DOHH2 (cell line): ENCODE results near the gene TNS1.

Experiments used
- H3F3A ChIP-seq: fragments of 200-600 bp; sonication (generic), shearing (Covaris generic); 2 replicates; pipeline ENCODE4 v1.6.0; 2016; ENCODE audit warnings: antibody characterized with exemption, mild to moderate bottlenecking; ENCODE audit not compliant: control insufficient read depth, insufficient read depth
- H3K27ac ChIP-seq: fragments of 200-600 bp; sonication (generic); 2 replicates; pipeline ENCODE4 v1.5.1; 2014; ENCODE audit warnings: low read depth, mild to moderate bottlenecking, low read length, moderate library complexity
- H3K27me3 ChIP-seq: fragments of 200-600 bp; sonication (generic); 2 replicates; pipeline ENCODE4 v1.6.1; 2014; ENCODE audit warnings: mild to moderate bottlenecking, low read length, mixed read lengths; ENCODE audit not compliant: control insufficient read depth
- H3K36me3 ChIP-seq: fragments of 200-600 bp; sonication (generic); 2 replicates; pipeline ENCODE4 v1.6.1; 2014; ENCODE audit warnings: mild to moderate bottlenecking, low read length, moderate library complexity, mixed read lengths; ENCODE audit not compliant: control insufficient read depth
- H3K4me1 ChIP-seq: fragments of 200-600 bp; sonication (generic); 2 replicates; pipeline ENCODE4 v1.6.1; 2014; ENCODE audit warnings: mild to moderate bottlenecking, low read length, mixed read lengths; ENCODE audit not compliant: control insufficient read depth
- H3K4me2 ChIP-seq: fragments of 200-600 bp; sonication (generic); 2 replicates; pipeline ENCODE4 v1.6.0; 2014; ENCODE audit warnings: mild to moderate bottlenecking, low read length, moderate library complexity
- H3K4me3 ChIP-seq: fragments of 200-600 bp; sonication (generic); 2 replicates; pipeline ENCODE4 v1.5.1; 2014; ENCODE audit warnings: mild to moderate bottlenecking, low read length, mixed read lengths
- H3K79me2 ChIP-seq: fragments of 200-600 bp; sonication (generic); 2 replicates; pipeline ENCODE4 v1.6.1; 2014; ENCODE audit warnings: mild to moderate bottlenecking, low read length, mixed read lengths; ENCODE audit not compliant: control insufficient read depth
- H3K9me2 ChIP-seq: fragments of 200-600 bp; sonication (generic); replicated peaks from 2 replicates; pipeline ENCODE4 v1.6.1; 2014; ENCODE audit warnings: mild to moderate bottlenecking, low read length, mixed read lengths; ENCODE audit not compliant: control insufficient read depth
- H3K9me3 ChIP-seq: fragments of 200-600 bp; sonication (generic); 2 replicates; pipeline ENCODE4 v1.6.1; 2014; ENCODE audit warnings: antibody characterized with exemption, low read length, mixed read lengths; ENCODE audit not compliant: control insufficient read depth, insufficient read depth
- H4K20me1 ChIP-seq: fragments of 200-600 bp; sonication (generic); 2 replicates; pipeline ENCODE4 v1.6.0; 2014; ENCODE audit warnings: low read depth, mild to moderate bottlenecking, antibody characterized with exemption, low read length, moderate library complexity; ENCODE audit not compliant: control insufficient read depth, insufficient read depth
- EZH2phosphoT487 ChIP-seq: fragments of 200-600 bp; sonication (generic); IDR thresholded peaks from 2 replicates; pipeline ENCODE4 v1.6.1; 2017; ENCODE audit warnings: borderline replicate concordance, mild to moderate bottlenecking, antibody characterized with exemption, low read length, moderate library complexity, mixed read lengths
- TF ChIP-seq, protein P1 (sequence below): fragments of 200-600 bp; sonication (generic); IDR thresholded peaks from one replicate; pipeline ENCODE4 v1.5.1; 2014; ENCODE audit warnings: antibody characterized with exemption, mild to moderate bottlenecking, low read depth, low read length; ENCODE audit not compliant: poor library complexity, severe bottlenecking

The TNS1 gene

GRCh38 chr2:217839750-217840107 is 163.1 kb downstream of the TNS1 start:
- Histone ChIP-seq H3K27ac (no peak overlapping the region), H3K27me3 (peaks cover 9% of the 10 kb centered on the region), H3K4me2 (no peak overlapping the region), H3F3A (no peaks in the 10 kb centered on the region), H3K4me3 (no peak overlapping the region), H3K9me3 (0 out of 2 replicates have a peak, but pooled peaks cover 2% of the 10 kb centered on the region), H4K20me1 (no peaks in the 10 kb centered on the region), H3K9me2 (no peaks in the 10 kb centered on the region), H3K4me1 (no peaks in the 10 kb centered on the region), H3K79me2 (no peaks in the 10 kb centered on the region), H3K36me3 (no peaks in the 10 kb centered on the region)
- TF ChIP-seq, protein P1, sequence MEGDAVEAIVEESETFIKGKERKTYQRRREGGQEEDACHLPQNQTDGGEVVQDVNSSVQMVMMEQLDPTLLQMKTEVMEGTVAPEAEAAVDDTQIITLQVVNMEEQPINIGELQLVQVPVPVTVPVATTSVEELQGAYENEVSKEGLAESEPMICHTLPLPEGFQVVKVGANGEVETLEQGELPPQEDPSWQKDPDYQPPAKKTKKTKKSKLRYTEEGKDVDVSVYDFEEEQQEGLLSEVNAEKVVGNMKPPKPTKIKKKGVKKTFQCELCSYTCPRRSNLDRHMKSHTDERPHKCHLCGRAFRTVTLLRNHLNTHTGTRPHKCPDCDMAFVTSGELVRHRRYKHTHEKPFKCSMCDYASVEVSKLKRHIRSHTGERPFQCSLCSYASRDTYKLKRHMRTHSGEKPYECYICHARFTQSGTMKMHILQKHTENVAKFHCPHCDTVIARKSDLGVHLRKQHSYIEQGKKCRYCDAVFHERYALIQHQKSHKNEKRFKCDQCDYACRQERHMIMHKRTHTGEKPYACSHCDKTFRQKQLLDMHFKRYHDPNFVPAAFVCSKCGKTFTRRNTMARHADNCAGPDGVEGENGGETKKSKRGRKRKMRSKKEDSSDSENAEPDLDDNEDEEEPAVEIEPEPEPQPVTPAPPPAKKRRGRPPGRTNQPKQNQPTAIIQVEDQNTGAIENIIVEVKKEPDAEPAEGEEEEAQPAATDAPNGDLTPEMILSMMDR: no peak
- TF ChIP-seq EZH2phosphoT487: no peak

DNA sequence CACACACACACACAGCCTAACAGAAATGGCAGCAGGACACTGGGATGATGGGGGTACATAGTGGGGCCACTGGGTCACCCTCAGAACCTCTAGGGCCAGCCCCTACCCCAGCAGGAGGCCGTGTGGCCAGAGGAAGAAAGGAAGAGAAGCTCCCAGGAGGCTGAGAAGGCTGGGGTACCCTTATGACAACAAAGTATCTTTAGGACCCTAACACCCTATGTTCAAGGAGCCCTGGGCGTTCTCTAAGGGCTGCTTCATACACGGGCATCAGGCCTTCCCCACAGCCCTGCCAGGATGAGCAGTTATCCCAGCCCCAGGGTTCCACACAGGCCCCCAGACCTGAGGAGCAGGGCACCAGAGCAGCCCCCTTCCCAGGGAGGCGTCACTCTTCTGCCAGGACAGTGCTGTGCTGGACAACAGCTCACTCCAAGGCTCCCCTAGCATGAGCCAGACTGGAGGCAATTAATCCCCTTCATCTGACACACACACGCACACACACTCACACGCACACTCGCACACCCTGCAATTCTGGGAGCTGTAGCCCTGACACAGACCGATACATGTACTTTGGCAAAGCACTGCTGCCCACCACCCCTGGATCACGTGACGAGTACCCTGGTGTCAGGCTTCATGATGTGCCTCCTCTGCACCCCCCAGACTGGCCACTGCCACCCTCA is 163.6 kb downstream of the TNS1 start:
- Histone ChIP-seq H4K20me1 (no peaks in the 10 kb centered on the region), H3K4me3 (no peak overlapping the region), H3K4me1 (no peaks in the 10 kb centered on the region), H3K79me2 (no peaks in the 10 kb centered on the region), H3K27ac (no peak overlapping the region), H3K4me2 (no peak overlapping the region), H3K27me3 (peaks cover 9% of the 10 kb centered on the region; the same call in 1 of the 2 replicates), H3K36me3 (no peaks in the 10 kb centered on the region), H3F3A (no peaks in the 10 kb centered on the region), H3K9me3 (no peaks in the 10 kb centered on the region), H3K9me2 (no peaks in the 10 kb centered on the region)
- no peak for TF ChIP-seq EZH2phosphoT487
- TF ChIP-seq, protein P1: no peak

DNA sequence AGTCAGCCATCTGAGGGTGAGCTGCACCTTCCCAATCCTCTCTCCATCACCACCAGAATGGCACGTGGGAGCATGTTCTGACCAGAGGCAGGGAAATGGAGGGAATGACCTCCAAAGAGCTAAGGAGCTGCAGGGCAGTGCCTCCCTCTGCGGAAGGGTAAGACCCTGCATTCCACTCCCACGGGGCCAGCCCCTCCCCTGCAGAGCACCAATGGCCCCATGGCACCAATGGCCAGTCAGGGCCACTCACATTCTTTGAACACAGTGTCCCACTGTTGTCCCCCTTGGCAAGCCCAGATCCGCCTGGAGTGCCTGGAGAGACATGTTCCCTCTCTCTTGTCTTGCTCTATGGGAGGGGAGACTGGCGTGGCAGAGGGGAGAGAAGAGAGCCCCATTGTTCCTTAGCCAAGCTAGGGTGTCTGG is 164.4 kb downstream of the TNS1 start:
- no peaks in the 10 kb centered on the region for H3K36me3 ChIP-seq
- H3F3A ChIP-seq: no peaks in the 10 kb centered on the region
- H3K27ac ChIP-seq: no peak overlapping the region
- H3K9me3 ChIP-seq: no peaks in the 10 kb centered on the region
- H3K79me2 ChIP-seq: no peaks in the 10 kb centered on the region
- H4K20me1 ChIP-seq: no peaks in the 10 kb centered on the region
- TF ChIP-seq, protein P1: no peak
- no peak for TF ChIP-seq EZH2phosphoT487
- H3K9me2 ChIP-seq: no peaks in the 10 kb centered on the region
- no peak overlapping the region for H3K4me2 ChIP-seq
- H3K4me3 ChIP-seq: no peak overlapping the region
- no peaks in the 10 kb centered on the region for H3K4me1 ChIP-seq
- peaks cover 9% of the 10 kb centered on the region; the same call in 1 of the 2 replicates for H3K27me3 ChIP-seq
